GM12878 (cell line): ENCODE data around the gene VANGL2. TPM values are rescaled to one million over a fixed set of nuclear protein-coding genes. Genes with fewer than 3 reads are reported as not detected.

Experiments
- ASH2L ChIP-seq: fragments of 300-600, 200-600 bp; sonication (generic); IDR thresholded peaks from 2 replicates; pipeline ENCODE4 v1.6.1; 2017; ENCODE audit warnings: low read depth, mild to moderate bottlenecking, borderline replicate concordance
- BMI1 ChIP-seq: fragments of 450-650 bp; IDR thresholded peaks from 2 replicates; pipeline ENCODE4 v1.6.1; 2016; ENCODE audit warnings: mild to moderate bottlenecking, moderate library complexity, borderline replicate concordance
- BRCA1 ChIP-seq: IDR thresholded peaks from 2 replicates; pipeline ENCODE4 v1.6.1; 2011; ENCODE audit warnings: low read depth, low read length, improper control_type of control experiment
- EED ChIP-seq: sonication (generic); IDR thresholded peaks from 2 replicates; pipeline ENCODE4 v1.6.1; 2016; ENCODE audit warnings: antibody characterized with exemption, low read depth
- EGR1 ChIP-seq, 2 experiments: IDR thresholded peaks; 1 replicate in 1 of 2; 2 replicates in 1 of 2; pipeline ENCODE4 v1.6.1; 2011 to 2012; ENCODE audit warnings: low read depth in 2 of 2, low read length in 2 of 2, borderline replicate concordance in 1 of 2, mild to moderate bottlenecking in 1 of 2, moderate library complexity in 1 of 2
- EP300 ChIP-seq, 2 experiments: fragments of 150-350 bp in 1 of 2; IDR thresholded peaks; 2 replicates each; pipeline ENCODE4 v1.6.1; 2011 to 2012; ENCODE audit warnings: low read depth in 2 of 2, low read length in 2 of 2, borderline replicate concordance in 1 of 2, improper control_type of control experiment in 1 of 2, inconsistent platforms in 1 of 2; ENCODE audit not compliant: control insufficient read depth in 1 of 2
- ESRRA ChIP-seq: IDR thresholded peaks from 2 replicates; pipeline ENCODE4 v1.6.1; 2012; ENCODE audit warnings: mild to moderate bottlenecking, low read length, improper control_type of control experiment
- HDAC2 ChIP-seq: fragments of 200-600 bp; sonication (generic); IDR thresholded peaks from 2 replicates; pipeline ENCODE4 v1.6.1; 2017
- IKZF2 ChIP-seq, 2 experiments: fragments of 450-650 bp; IDR thresholded peaks; 2 replicates each; pipeline ENCODE4 v1.6.1; 2017; ENCODE audit warnings: mild to moderate bottlenecking in 2 of 2, moderate library complexity in 2 of 2
- KAT2A ChIP-seq: conservative IDR thresholded peaks from 2 replicates; pipeline ENCODE4 v1.6.1; 2011; ENCODE audit warnings: low read depth, low read length; ENCODE audit not compliant: control insufficient read depth
- NFIC ChIP-seq: IDR thresholded peaks from 2 replicates; pipeline ENCODE4 v1.6.1; 2012; ENCODE audit warnings: low read depth, mild to moderate bottlenecking, inconsistent platforms, low read length, moderate library complexity
- NFXL1 ChIP-seq: fragments of 450-650 bp; IDR thresholded peaks from 2 replicates; pipeline ENCODE4 v1.6.1; 2017; ENCODE audit warnings: antibody characterized with exemption, mild to moderate bottlenecking, borderline replicate concordance
- NR2F1 ChIP-seq: fragments of 450-650 bp; conservative IDR thresholded peaks from 2 replicates; pipeline ENCODE4 v1.6.1; 2017; ENCODE audit warnings: mild to moderate bottlenecking
- PAX8 ChIP-seq: fragments of 450-650 bp; IDR thresholded peaks from 2 replicates; pipeline ENCODE4 v1.6.1; 2017; ENCODE audit warnings: mild to moderate bottlenecking, moderate library complexity
- PML ChIP-seq: IDR thresholded peaks from 2 replicates; pipeline ENCODE4 v1.6.1; 2012; ENCODE audit warnings: low read length, inconsistent platforms
- RFX5 ChIP-seq: IDR thresholded peaks from 2 replicates; pipeline ENCODE4 v1.6.1; 2011; ENCODE audit warnings: low read depth, low read length, improper control_type of control experiment
- SMAD1 ChIP-seq: fragments of 450-650 bp; IDR thresholded peaks from 2 replicates; pipeline ENCODE4 v1.6.1; 2018; ENCODE audit warnings: mild to moderate bottlenecking, low read depth; ENCODE audit not compliant: partially characterized antibody
- SMAD5 ChIP-seq: IDR thresholded peaks from 2 replicates; pipeline ENCODE4 v1.6.1; 2016; ENCODE audit warnings: antibody characterized with exemption, low read depth
- SMC3 ChIP-seq: IDR thresholded peaks from 2 replicates; pipeline ENCODE4 v1.6.1; 2011; ENCODE audit warnings: low read length, improper control_type of control experiment, borderline replicate concordance
- ZNF622 ChIP-seq: fragments of 450-650 bp; IDR thresholded peaks from 2 replicates; pipeline ENCODE4 v1.6.1; 2017; ENCODE audit warnings: mild to moderate bottlenecking, inconsistent platforms
- polyA plus RNA-seq, 11 experiments: library from polyadenylated mRNA; depleted of rRNA in 4 of 11; unstranded in 6 of 11; stranded (reverse) in 5 of 11; fragments of >200 nt; fragmentation: Nextera tagmentation in 4 of 11; fragmentation: Illumina TruSeq in 1 of 11; extraction: Ambion mirVana in 4 of 11; extraction: Trizol in 1 of 11; gene quantifications; 1 replicate in 1 of 11; 2 replicates in 10 of 11; pipeline versions ENCODE4 v1.2.1 to v1.2.3, GENCODE V29; 2011 to 2016; ENCODE audit warnings: inconsistent platforms in 2 of 11, missing spikeins in 2 of 11, low read depth in 1 of 11
- total RNA-seq, 4 experiments: library from RNA; depleted of rRNA in 3 of 4; stranded (reverse); fragments of >200 nt in 3 of 4; fragmentation: Illumina TruSeq in 1 of 4; extraction: Trizol in 1 of 4; gene quantifications; 2 replicates each; pipeline versions ENCODE4 v1.2.1 to v1.2.3, GENCODE V29; 2013 to 2021
- TF ChIP-seq, protein P1 (sequence below): fragments of 450-650 bp; IDR thresholded peaks from 2 replicates; pipeline ENCODE4 v1.6.1; 2017; ENCODE audit warnings: mild to moderate bottlenecking
- TF ChIP-seq, protein P2 (sequence below): IDR thresholded peaks from 2 replicates; pipeline ENCODE4 v1.6.1; 2011; ENCODE audit warnings: borderline replicate concordance, low read depth, mild to moderate bottlenecking, moderate library complexity, mixed read lengths, low read length; ENCODE audit not compliant: insufficient read depth; ENCODE audit errors: extremely low read length
- TF ChIP-seq, protein P3 (sequence below): IDR thresholded peaks from 2 replicates; pipeline ENCODE4 v1.6.1; 2011; ENCODE audit warnings: mild to moderate bottlenecking, low read depth, low read length, moderate library complexity; ENCODE audit not compliant: insufficient replicate concordance
- TF ChIP-seq, protein P4 (sequence below): fragments of 450-650 bp; IDR thresholded peaks from 2 replicates; pipeline ENCODE4 v1.6.1; 2017; ENCODE audit warnings: mild to moderate bottlenecking, low read depth, inconsistent platforms; ENCODE audit not compliant: poor library complexity, severe bottlenecking

The VANGL2 gene
- total and polyA plus RNA-seq, 10 of the 15 experiments (the other 5 are each of a cell fraction or from before 2014, with no cell fraction given): 0.10 to 5.0 (median 0.27) TPM

DNA sequence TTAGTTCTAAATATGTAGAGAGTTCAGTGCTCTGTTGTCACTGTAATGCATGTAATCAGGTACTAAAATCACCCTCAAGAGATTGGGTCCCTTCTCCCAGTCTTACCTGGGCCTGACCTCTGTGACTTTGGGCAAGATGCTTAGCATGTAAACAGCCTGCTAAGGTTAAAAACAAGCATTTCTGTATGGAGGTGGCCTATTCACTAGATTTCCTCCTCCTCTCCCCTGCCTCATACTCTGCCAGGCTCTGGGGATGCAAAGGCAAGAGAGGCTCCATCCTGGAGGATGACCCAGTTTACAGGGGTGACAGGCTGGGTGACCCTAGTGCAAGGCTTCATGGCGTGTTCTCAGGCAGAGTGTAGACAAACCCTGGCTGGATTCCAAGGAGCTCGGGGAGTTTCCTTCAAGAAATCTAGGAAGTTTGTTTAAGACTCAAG is 28.8 kb downstream of the VANGL2 start (continued):
- TF ChIP-seq, protein P1, sequence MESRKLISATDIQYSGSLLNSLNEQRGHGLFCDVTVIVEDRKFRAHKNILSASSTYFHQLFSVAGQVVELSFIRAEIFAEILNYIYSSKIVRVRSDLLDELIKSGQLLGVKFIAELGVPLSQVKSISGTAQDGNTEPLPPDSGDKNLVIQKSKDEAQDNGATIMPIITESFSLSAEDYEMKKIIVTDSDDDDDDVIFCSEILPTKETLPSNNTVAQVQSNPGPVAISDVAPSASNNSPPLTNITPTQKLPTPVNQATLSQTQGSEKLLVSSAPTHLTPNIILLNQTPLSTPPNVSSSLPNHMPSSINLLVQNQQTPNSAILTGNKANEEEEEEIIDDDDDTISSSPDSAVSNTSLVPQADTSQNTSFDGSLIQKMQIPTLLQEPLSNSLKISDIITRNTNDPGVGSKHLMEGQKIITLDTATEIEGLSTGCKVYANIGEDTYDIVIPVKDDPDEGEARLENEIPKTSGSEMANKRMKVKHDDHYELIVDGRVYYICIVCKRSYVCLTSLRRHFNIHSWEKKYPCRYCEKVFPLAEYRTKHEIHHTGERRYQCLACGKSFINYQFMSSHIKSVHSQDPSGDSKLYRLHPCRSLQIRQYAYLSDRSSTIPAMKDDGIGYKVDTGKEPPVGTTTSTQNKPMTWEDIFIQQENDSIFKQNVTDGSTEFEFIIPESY: no peak
- TF ChIP-seq, protein P2, sequence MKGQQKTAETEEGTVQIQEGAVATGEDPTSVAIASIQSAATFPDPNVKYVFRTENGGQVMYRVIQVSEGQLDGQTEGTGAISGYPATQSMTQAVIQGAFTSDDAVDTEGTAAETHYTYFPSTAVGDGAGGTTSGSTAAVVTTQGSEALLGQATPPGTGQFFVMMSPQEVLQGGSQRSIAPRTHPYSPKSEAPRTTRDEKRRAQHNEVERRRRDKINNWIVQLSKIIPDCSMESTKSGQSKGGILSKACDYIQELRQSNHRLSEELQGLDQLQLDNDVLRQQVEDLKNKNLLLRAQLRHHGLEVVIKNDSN: no peak
- TF ChIP-seq BMI1 (no peak), NR2F1 (0 out of 2 replicates have a peak, but pooled peaks have one; percentile 33), SMAD1 (no peak), ASH2L (no peak), EGR1 (IDR thresholded peaks at IDR 0.05; ENCODE audit: borderline replicate concordance in 1 of 2, low read depth in 2 of 2, low read length in 2 of 2) (no peak), SMC3 (no peak), BRCA1 (no peak), EP300 (IDR thresholded peaks at IDR 0.05; ENCODE audit: borderline replicate concordance in 1 of 2, control insufficient read depth in 1 of 2, low read depth in 2 of 2, low read length in 2 of 2) (no peak), HDAC2 (no peak), NFXL1 (no peak), KAT2A (no peak), ESRRA (no peak), EED (no peak), PAX8 (no peak), IKZF2 (IDR thresholded peaks at IDR 0.05) (no peak), NFIC (no peak), RFX5 (no peak), SMAD5 (no peak), PML (no peak; the same call in 1 of the 2 replicates), ZNF622 (no peak)
- TF ChIP-seq, protein P3, sequence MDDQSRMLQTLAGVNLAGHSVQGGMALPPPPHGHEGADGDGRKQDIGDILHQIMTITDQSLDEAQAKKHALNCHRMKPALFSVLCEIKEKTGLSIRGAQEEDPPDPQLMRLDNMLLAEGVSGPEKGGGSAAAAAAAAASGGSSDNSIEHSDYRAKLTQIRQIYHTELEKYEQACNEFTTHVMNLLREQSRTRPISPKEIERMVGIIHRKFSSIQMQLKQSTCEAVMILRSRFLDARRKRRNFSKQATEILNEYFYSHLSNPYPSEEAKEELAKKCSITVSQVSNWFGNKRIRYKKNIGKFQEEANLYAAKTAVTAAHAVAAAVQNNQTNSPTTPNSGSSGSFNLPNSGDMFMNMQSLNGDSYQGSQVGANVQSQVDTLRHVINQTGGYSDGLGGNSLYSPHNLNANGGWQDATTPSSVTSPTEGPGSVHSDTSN: no peak
- TF ChIP-seq, protein P4, sequence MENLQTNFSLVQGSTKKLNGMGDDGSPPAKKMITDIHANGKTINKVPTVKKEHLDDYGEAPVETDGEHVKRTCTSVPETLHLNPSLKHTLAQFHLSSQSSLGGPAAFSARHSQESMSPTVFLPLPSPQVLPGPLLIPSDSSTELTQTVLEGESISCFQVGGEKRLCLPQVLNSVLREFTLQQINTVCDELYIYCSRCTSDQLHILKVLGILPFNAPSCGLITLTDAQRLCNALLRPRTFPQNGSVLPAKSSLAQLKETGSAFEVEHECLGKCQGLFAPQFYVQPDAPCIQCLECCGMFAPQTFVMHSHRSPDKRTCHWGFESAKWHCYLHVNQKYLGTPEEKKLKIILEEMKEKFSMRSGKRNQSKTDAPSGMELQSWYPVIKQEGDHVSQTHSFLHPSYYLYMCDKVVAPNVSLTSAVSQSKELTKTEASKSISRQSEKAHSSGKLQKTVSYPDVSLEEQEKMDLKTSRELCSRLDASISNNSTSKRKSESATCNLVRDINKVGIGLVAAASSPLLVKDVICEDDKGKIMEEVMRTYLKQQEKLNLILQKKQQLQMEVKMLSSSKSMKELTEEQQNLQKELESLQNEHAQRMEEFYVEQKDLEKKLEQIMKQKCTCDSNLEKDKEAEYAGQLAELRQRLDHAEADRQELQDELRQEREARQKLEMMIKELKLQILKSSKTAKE: no peak
